ENCODE results near the gene CNTFR. TPM values are rescaled to one million over a fixed set of nuclear protein-coding genes. Genes with fewer than 3 reads are reported as not detected.
A peak's percentile ranks its signal among the peaks of the same experiment; 100 is the strongest.

Gene CNTFR
- total RNA-seq, 1 experiment from 2014 or later: 2.7 TPM

DNA sequence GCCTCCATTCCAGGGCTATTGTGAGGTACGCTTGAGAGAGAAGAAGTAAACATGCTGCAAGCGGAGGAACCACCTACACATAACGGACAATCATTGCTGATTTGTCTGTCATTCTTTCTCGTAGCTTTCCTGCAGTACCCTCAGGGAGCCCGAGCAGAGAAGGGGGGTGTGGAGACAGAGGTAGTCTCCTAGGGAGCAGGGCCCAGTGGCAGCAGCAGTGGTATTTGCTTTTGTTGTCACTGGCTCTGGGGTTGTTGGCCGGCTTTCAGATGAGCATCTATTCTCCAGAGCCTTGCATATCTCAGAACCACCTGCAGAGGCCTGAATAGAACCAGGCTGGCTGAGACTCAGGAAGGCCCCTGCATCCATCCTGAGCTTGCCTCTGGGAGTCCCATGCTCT, 86.6 kb downstream of the CNTFR start:
- in situ Hi-C loops (cut with HindIII; ENCODE audit: low pct_unique_long_range_greater_than_20kb, low sequenced_read_pairs) (no loop called here), intact Hi-C loops (cut with micrococcal nuclease; ENCODE audit: unreplicated experiment) (no loop called here)
- Histone ChIP-seq H3K27me3 (ENCODE audit: control insufficient read depth, insufficient read depth, low read length) (no peaks in the 10 kb centered on the region), H3K4me1 (ENCODE audit: control insufficient read depth, insufficient read depth, low read length) (peaks cover 14% of the 10 kb centered on the region), H3K9me3 (ENCODE audit: control insufficient read depth, insufficient read depth, low read depth, low read length) (no peaks in the 10 kb centered on the region), H3K27ac (ENCODE audit: low read length) (no peak overlapping the region), H3K4me3 (ENCODE audit: low read depth in 2 of 2, low read length in 2 of 2) (no peak overlapping the region), H3K36me3 (ENCODE audit: control insufficient read depth, insufficient read depth, low read length) (no peaks in the 10 kb centered on the region)
- TF ChIP-seq POLR2AphosphoS5 (IDR thresholded peaks at IDR 0.05; ENCODE audit: low read depth, low read length) (no peak), TCF7L2 (IDR thresholded peaks at IDR 0.05; ENCODE audit: low read depth, low read length) (no peak), SIN3A (IDR thresholded peaks at IDR 0.05; ENCODE audit: borderline replicate concordance, insufficient read depth, low read depth, low read length) (no peak)
- TF ChIP-seq, protein P1, sequence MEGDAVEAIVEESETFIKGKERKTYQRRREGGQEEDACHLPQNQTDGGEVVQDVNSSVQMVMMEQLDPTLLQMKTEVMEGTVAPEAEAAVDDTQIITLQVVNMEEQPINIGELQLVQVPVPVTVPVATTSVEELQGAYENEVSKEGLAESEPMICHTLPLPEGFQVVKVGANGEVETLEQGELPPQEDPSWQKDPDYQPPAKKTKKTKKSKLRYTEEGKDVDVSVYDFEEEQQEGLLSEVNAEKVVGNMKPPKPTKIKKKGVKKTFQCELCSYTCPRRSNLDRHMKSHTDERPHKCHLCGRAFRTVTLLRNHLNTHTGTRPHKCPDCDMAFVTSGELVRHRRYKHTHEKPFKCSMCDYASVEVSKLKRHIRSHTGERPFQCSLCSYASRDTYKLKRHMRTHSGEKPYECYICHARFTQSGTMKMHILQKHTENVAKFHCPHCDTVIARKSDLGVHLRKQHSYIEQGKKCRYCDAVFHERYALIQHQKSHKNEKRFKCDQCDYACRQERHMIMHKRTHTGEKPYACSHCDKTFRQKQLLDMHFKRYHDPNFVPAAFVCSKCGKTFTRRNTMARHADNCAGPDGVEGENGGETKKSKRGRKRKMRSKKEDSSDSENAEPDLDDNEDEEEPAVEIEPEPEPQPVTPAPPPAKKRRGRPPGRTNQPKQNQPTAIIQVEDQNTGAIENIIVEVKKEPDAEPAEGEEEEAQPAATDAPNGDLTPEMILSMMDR (IDR thresholded peaks at IDR 0.05): no peak
- TF ChIP-seq, protein P2, sequence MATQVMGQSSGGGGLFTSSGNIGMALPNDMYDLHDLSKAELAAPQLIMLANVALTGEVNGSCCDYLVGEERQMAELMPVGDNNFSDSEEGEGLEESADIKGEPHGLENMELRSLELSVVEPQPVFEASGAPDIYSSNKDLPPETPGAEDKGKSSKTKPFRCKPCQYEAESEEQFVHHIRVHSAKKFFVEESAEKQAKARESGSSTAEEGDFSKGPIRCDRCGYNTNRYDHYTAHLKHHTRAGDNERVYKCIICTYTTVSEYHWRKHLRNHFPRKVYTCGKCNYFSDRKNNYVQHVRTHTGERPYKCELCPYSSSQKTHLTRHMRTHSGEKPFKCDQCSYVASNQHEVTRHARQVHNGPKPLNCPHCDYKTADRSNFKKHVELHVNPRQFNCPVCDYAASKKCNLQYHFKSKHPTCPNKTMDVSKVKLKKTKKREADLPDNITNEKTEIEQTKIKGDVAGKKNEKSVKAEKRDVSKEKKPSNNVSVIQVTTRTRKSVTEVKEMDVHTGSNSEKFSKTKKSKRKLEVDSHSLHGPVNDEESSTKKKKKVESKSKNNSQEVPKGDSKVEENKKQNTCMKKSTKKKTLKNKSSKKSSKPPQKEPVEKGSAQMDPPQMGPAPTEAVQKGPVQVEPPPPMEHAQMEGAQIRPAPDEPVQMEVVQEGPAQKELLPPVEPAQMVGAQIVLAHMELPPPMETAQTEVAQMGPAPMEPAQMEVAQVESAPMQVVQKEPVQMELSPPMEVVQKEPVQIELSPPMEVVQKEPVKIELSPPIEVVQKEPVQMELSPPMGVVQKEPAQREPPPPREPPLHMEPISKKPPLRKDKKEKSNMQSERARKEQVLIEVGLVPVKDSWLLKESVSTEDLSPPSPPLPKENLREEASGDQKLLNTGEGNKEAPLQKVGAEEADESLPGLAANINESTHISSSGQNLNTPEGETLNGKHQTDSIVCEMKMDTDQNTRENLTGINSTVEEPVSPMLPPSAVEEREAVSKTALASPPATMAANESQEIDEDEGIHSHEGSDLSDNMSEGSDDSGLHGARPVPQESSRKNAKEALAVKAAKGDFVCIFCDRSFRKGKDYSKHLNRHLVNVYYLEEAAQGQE (IDR thresholded peaks at IDR 0.05; ENCODE audit: insufficient read depth in 1 of 2, low read depth in 2 of 2, low read length in 1 of 2): no peak
- DNase-seq (ENCODE audit: low read depth, low spot score) (no peak), ATAC-seq (0 out of 2 replicates have a peak, but pooled peaks have one; percentile 10)
- POLR2A ChIA-PET: no interaction called here
- CTCF ChIA-PET: interaction anchor here (1.0 to 1.1 kb wide), 2 partner anchors 64 to 99 kb away, joined by 3 to 5 read pairs; no protein-coding TSS in a partner anchor
- BruUV-seq (replicated peaks): no TSS peak

DNA sequence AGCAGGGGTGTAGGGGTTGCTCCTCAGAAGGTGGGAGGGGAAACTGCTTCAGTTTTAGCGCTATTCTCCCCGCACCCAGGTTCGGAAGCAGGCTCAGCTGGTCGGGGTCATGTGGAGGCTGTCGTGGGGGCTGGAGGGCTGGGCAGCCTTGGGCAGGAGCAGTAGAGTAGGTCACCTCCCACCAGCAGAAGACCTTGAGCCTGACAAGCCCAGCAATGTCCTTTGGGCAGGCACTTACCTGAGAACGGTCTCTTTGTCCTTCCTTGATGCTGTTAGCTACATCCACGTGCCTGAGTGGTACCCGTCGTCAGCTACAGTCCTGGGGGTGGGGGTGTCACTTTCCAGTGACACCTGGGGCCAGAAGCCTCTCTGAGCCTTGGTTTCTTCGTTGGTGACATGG, 87.1 kb downstream of the CNTFR start:
- TF ChIP-seq, protein P2 (IDR thresholded peaks at IDR 0.05; ENCODE audit: insufficient read depth in 1 of 2, low read depth in 2 of 2, low read length in 1 of 2): no peak
- TF ChIP-seq POLR2AphosphoS5 (IDR thresholded peaks at IDR 0.05; ENCODE audit: low read depth, low read length) (no peak), SIN3A (IDR thresholded peaks at IDR 0.05; ENCODE audit: borderline replicate concordance, insufficient read depth, low read depth, low read length) (no peak), TCF7L2 (IDR thresholded peaks at IDR 0.05; ENCODE audit: low read depth, low read length) (no peak)
- TF ChIP-seq, protein P1 (IDR thresholded peaks at IDR 0.05): no peak
- Histone ChIP-seq H3K27me3 (ENCODE audit: control insufficient read depth, insufficient read depth, low read length) (no peaks in the 10 kb centered on the region), H3K9me3 (ENCODE audit: control insufficient read depth, insufficient read depth, low read depth, low read length) (no peaks in the 10 kb centered on the region), H3K36me3 (ENCODE audit: control insufficient read depth, insufficient read depth, low read length) (no peaks in the 10 kb centered on the region), H3K4me3 (ENCODE audit: low read depth in 2 of 2, low read length in 2 of 2) (no peak overlapping the region), H3K4me1 (ENCODE audit: control insufficient read depth, insufficient read depth, low read length) (peaks cover 14% of the 10 kb centered on the region), H3K27ac (ENCODE audit: low read length) (no peak overlapping the region)
- DNase-seq (ENCODE audit: low read depth, low spot score) (no peak), ATAC-seq (no peak)
- ChIA-PET CTCF (interaction anchor here (0.5 to 3.0 kb wide), 5 partner anchors 44 to 99 kb away, joined by 3 to 14 read pairs (median 4); no protein-coding TSS in a partner anchor), POLR2A (no interaction called here)
- intact Hi-C loops (cut with micrococcal nuclease; ENCODE audit: unreplicated experiment): no loop called here
- BruUV-seq (replicated peaks): no TSS peak
- in situ Hi-C loops (cut with HindIII; ENCODE audit: low pct_unique_long_range_greater_than_20kb, low sequenced_read_pairs): no loop called here
